ENCODE results near the gene PIGU.

Gene PIGU

DNA sequence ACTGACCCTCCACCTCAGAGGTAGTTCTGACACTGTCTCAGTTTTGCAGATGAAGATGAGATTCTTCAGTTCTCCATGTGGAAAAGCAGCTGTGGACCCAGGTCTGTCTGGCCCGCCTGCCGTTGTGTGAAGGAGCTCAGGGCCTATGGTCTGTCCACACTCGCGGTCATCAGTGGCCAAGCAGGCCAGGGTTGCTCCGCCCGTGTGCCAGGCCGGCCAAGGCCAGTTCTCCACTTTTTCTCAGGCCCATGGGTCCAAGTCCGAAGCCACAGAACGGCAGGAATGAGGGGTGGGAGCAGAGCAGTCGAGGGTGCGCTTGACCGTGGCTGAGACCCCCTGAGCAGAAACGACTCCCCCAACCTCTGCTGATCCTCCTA is 127.0 kb downstream of the PIGU start:
- POLR2A ChIA-PET (ENCODE audit: low non-redundant PET): no interaction called here
- CTCF ChIA-PET: no interaction called here
- TF ChIP-seq, protein P1, sequence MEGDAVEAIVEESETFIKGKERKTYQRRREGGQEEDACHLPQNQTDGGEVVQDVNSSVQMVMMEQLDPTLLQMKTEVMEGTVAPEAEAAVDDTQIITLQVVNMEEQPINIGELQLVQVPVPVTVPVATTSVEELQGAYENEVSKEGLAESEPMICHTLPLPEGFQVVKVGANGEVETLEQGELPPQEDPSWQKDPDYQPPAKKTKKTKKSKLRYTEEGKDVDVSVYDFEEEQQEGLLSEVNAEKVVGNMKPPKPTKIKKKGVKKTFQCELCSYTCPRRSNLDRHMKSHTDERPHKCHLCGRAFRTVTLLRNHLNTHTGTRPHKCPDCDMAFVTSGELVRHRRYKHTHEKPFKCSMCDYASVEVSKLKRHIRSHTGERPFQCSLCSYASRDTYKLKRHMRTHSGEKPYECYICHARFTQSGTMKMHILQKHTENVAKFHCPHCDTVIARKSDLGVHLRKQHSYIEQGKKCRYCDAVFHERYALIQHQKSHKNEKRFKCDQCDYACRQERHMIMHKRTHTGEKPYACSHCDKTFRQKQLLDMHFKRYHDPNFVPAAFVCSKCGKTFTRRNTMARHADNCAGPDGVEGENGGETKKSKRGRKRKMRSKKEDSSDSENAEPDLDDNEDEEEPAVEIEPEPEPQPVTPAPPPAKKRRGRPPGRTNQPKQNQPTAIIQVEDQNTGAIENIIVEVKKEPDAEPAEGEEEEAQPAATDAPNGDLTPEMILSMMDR (conservative IDR thresholded peaks at IDR 0.05; ENCODE audit: low read depth): no peak
- no peak overlapping the region for H3K27ac ChIP-seq
- no peak for DNase-seq (ENCODE audit: low spot score)

GRCh38 chr20:34549291-34549928 is 127.5 kb downstream of the PIGU start:
- CTCF ChIA-PET: interaction anchor here (2.1 kb wide), 1 partner anchor 11 kb away, joined by 6 read pairs; no protein-coding TSS in a partner anchor

DNA sequence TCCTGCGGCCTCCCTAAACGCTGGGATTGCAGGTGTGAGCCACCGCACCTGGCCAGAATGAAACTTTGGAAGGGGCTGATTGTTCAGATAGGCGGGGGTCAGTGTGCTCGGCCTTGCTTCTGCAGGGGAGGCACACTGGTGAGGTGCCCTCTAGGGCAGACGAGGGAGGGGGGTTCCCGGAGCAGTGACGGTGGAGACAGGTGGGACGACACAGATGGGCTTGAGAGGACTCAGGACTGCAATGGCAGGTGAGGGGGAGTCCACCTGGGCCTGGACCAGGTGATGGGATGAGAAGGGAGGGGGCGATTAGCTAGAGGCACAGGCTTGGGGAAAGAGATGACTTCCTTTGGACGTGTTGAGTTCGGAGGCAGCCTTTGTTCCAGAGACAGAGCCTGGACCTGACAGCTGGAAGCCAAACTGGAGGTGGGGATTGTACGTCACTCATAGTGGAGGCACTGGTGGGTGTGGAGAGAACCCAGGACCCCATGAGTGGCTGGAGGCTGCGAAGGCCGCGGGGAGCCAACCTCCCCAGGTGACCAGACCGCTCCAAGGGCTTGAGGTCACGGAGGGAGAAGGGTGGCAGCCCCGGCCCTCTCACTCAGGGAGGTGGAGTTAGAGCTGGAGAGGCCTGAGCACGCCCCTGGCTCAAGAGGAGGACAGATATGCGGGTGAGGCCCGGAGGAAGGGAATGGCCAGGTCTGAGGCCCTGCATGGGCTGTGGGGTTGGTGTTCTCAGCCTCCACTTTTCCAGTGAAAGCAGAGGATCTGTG is 128.9 kb downstream of the PIGU start:
- ChIA-PET CTCF (interaction anchor here (2.1 kb wide), 1 partner anchor 10 kb away, joined by 6 read pairs; no protein-coding TSS in a partner anchor), POLR2A (ENCODE audit: low non-redundant PET) (interaction anchor here (0.6 kb wide), 1 partner anchor 114 kb away, joined by 3 read pairs; no protein-coding TSS in a partner anchor)
- TF ChIP-seq, protein P1 (conservative IDR thresholded peaks at IDR 0.05; ENCODE audit: low read depth): no peak
- DNase-seq (ENCODE audit: low spot score): no peak
- H3K27ac ChIP-seq: no peak overlapping the region

More at GRCh38 chr20:34549291-34549928, 127.5 kb downstream of the PIGU start:
- TF ChIP-seq, protein P1 (conservative IDR thresholded peaks at IDR 0.05; ENCODE audit: low read depth): no peak
- no peak overlapping the region for H3K27ac ChIP-seq
- POLR2A ChIA-PET (ENCODE audit: low non-redundant PET): no interaction called here
- DNase-seq (ENCODE audit: low spot score): peak; percentile 61

- ChIA-PET POLR2A (ENCODE audit: low non-redundant PET) (no interaction called here), CTCF (interaction anchor here (0.6 to 2.1 kb wide), 2 partner anchors 8 to 16 kb away, joined by 3 to 6 read pairs; no protein-coding TSS in a partner anchor)
- DNase-seq (ENCODE audit: low spot score): no peak
- TF ChIP-seq, protein P1 (conservative IDR thresholded peaks at IDR 0.05; ENCODE audit: low read depth): no peak
- H3K27ac ChIP-seq: no peak overlapping the region
Measured at GRCh38 chr20:34546751-34547181, 130.1 kb downstream of the PIGU start.

DNA sequence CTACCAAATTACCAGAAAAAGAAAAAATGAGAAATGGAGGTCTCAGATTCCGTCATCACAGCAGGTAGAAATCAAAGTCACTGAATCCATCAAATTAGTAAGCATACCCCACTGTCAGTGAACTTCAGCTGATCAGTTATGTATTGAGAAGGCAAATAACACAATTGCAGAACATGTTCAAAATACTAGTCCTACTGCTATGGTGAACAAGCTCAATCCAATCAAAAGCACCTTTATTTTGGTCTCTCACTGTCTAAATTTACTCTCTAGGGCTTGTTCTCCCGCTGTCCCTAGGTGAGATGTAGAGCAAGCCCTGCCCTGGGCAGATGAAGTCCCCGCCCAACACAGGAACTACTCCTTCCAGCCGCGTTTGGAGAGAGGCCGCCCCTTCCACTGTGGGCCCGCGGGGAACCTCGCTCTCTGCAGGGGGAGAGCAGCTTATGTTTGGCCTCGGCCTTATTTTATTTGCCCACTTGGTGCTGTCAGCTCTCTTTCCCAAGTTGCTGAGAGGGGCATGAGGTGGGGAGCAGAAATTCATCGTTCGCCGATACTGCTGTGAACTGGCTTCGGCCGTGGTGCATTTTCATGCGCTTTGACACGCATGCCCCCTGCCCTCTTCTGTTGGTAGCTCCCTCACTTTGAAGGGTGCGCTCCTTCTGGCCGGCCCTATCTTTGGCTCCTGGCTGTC is 132.6 kb downstream of the PIGU start:
- no peak overlapping the region for H3K27ac ChIP-seq
- no peak for DNase-seq (ENCODE audit: low spot score)
- ChIA-PET CTCF (interaction anchor here (0.7 to 1.6 kb wide), 5 partner anchors 10 to 41 kb away, joined by 3 read pairs; no protein-coding TSS in a partner anchor), POLR2A (ENCODE audit: low non-redundant PET) (interaction anchor here (0.6 kb wide), 1 partner anchor 740 kb away, joined by 7 read pairs; no protein-coding TSS in a partner anchor)
- TF ChIP-seq, protein P1 (conservative IDR thresholded peaks at IDR 0.05; ENCODE audit: low read depth): no peak

GRCh38 chr20:34543463-34544056 is 133.3 kb downstream of the PIGU start:
- CTCF ChIA-PET: interaction anchor here (0.7 to 1.6 kb wide), 4 partner anchors 9 to 41 kb away, joined by 3 read pairs; no protein-coding TSS in a partner anchor
- POLR2A ChIA-PET (ENCODE audit: low non-redundant PET): no interaction called here
- H3K27ac ChIP-seq: no peak overlapping the region
- DNase-seq (ENCODE audit: low spot score): no peak
- TF ChIP-seq, protein P1 (conservative IDR thresholded peaks at IDR 0.05; ENCODE audit: low read depth): no peak

Data from RWPE1 (cell line).